C1 segment of cervical spinal cord (tissue), 14 donors: ENCODE data around the gene KRT9.
"Not testable (repeated sequence)": the region's sequence is repeated elsewhere in the genome, so short reads cannot be mapped to it uniquely, and the experiment has no call there.

Experiments
- DNase-seq, 14 donors: peaks; one replicate each; lab custom pipeline; 2025; lab: John Stamatoyannopoulos, UW

The KRT9 gene

DNA sequence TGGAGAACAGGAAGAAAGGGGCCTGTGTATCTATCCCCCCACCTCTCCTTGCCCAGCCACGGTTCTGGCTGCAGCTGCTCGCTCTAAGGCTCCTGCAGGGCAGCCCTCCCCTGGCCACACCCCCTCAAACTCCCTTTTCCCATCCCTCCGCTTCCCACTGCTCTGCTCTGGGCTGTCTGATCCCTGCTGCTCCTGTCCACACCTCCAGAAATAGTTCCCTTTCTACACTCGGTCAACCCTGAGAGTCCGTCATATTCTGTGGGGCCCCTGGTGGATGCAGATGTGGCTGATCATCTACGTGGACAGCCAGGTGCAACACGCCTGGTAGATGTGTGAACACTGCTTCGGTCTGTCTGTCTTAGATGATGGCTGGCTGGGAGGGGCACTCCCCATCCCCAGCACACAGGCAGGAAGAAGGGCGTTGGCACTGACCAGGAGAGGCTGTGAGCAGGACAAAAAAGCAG lies 24.4 kb downstream of the KRT9 start:
- DNase-seq = no peak

DNA sequence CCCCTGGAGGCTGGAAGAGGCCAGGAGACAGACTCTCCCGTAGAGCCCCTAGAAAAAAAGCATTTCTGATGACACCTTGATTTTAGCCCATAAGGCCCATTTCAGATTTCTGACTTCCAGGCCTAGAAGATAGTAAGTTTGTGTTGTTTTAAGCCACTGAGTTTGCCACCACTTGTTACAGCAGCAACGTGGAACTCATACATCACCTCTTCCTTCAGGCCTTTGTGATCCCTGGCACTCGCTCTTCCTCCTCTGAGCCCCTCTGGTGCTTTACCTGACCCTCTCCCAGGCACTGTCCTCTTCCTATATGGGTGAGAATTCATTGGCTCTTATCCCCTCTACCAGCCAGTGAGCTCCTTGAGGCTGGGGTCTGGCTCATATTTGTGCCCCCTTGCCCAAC lies 25.0 kb downstream of the KRT9 start:
- DNase-seq = no peak

DNA sequence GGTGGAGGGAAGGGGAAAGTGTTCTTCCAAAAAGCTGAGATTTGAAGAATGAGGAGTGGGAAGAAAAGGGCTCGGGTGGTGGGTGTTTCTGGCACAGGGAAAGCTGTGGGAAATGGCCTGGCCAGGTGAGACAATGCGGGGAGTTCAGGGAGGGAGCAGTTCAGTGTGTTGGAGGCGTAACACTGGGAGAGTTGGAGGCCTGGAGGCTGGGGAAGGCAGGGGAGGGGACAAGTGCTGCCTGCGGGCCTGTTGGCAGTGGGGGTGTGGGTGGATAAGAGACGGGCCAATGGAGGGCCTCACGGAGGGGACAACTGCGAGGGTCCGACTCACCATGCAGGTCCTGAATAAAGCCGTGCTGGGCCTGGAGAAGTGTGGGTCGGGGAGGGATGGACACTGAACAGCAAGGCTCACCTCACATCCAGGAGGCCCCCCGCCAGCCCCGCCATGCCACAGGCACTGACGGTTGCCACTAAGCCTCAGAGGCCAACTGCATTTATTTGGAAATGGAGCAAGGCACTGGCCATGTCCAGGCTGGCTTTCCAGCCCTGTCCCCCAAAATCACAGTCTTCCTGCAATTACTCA lies 25.9 kb downstream of the KRT9 start:
- DNase-seq = no peak

DNA sequence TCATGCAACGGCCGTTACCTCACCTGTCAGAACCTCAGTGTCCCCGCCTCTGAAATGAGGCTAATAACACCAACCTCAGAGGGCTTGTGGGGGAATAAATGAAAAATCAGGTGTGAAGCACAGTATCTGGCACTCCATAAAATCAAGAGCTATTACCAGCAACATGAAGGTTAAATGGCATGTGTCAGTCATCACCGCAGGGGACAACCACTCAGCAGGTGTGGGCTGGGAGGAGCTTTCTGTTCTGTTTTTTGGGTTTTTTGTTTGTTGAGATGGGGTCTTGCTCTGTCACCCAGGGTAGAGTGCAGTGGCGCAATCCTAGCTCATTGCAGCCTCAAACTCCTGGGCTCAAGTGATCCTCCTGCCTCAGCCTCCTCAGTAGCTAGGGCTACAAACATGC lies 26.9 kb downstream of the KRT9 start:
- DNase-seq = no peak

DNA sequence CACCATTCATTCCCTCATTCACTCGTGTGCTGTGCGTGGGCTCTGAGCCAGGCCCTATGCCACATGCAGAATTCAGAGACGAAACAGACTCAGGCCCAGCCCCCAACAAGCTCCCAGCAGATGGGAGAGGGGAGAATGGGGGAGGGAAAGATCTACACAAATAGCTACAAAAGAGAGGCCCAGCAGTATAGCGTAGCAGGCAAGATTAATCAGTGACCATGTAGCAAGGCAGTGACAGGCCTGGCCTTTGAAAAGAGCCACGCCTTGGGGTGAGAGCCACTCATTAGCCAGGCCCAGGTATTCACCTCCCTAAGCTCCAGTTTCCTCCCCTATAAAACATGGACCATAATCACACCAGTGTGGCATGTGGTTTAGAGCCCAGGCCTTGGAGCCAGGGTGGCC lies 27.4 kb downstream of the KRT9 start:
- DNase-seq = no peak

DNA sequence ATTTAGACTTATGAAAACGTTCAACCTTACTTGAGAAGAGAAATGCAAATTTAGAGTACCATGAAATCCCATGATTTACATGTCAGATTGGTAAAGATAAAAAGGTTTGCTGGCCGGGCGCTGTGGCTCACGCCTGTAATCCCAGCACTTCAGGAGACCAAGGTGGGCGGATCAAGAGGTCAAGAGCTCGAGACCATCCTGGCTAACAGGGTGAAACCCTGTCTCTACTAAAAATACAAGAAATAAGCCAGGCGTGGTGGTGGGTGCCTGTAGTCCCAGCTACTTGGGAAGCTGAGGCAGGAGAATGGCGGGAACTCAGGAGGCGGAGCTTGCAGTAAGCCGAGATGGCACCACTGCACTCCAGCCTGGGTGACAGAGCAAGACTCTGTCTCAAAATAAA lies 29.1 kb downstream of the KRT9 start:
- not testable (repeated sequence) for DNase-seq

DNA sequence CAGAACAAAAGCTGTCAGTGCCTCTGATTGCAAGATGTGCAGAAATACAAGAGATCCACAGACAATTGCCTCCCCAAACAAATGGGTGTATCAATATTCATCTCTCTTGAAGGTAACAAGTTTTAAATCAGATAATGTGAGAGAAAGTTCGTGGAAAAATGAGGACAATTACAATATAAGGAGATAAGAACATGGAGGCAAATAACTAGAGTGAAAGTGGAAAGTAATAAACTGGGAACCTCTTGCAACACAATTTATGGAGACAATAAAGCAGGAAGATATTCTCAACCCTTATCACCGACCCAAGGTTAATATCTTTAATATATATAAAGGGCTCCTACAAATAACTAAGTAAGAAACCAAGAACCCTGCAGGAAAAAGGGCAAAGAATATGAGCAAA lies 29.5 kb downstream of the KRT9 start:
- no peak for DNase-seq

DNA sequence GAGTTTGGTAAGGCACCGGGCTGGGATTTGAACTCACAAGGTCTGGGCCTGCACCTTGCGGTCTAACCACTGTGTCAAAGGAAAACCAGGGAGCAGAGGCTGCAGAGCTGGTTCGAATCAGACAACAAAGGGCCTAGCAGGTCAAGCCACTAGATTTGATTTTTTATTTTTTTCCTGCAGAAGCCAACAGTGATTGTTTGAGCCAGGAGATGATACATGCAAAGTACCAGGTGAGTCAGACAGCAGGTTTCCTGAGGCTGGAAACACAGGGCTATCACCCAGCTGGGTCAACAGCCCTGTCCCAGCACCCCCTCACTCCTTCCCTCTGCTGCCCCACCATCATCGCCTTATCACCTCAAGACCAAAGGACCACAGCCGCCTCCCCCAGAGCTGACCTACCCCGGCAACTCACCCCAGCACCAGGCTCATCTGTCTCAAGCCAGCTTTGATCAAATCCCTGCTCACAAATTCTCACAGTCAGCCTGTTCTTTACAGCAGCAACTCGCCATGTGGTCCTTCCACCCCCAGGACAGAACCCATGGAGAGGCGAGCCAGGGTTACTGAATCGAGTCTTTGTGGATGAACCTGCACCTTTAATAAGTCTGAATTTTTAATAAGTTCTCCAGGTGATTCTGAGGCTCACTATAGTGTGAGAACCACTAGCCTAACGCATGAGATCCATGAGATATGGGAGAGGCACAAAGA lies 30.8 kb downstream of the KRT9 start:
- DNase-seq = no peak

DNA sequence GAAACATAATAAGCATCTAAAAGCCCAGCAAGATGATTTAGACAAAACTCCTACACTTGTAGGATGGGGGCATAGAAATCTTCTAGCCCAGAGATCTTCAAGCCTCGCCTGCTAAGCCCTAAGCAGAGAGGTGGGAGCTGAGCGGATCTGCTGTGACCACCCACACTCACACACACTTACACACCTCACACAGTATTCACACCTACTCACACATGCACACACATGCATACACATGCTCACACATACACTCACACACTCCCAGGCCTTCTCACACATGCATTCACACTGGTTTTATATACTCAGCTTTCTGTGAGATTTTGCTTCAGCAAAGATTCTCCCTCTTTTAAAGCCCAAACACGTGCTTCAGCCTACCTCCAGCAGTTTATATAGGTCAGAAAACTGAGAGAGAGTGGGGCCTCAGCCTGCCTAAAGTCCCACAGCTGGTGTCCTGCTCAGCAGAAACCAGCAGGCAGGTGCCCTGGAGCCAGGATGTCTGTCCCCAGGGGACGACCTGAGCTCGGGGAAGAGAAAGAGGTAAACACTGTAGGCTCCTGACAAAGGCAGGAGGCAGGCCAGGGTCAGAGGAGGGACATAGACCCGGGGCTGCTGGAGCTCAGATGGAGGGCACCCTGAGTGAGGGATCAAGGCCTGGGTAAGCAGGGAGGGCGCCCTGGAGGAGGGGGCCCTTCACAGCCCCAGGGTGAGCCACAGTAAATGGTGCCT lies 31.7 kb downstream of the KRT9 start:
- DNase-seq = no peak

DNA sequence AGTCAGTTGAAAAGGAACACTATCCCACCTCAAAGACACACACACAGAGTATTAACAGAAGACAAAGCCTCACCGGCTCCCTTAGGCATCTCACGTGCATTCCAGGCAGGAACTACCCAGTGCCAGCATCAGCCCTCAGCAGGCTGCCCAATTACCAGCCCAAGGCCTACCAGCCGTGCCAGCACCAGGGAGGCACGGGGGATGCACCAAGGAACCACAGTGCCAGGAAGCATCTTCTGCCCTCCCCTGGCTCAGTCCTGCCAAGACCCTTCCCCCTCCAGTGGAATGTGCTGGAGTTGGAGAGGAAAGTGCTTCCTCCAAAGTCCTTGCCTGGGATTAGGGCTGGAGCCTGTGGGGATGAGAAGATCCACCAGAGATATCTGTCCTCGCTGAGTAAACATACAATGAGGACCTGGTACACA lies 32.8 kb downstream of the KRT9 start:
- DNase-seq = no peak

DNA sequence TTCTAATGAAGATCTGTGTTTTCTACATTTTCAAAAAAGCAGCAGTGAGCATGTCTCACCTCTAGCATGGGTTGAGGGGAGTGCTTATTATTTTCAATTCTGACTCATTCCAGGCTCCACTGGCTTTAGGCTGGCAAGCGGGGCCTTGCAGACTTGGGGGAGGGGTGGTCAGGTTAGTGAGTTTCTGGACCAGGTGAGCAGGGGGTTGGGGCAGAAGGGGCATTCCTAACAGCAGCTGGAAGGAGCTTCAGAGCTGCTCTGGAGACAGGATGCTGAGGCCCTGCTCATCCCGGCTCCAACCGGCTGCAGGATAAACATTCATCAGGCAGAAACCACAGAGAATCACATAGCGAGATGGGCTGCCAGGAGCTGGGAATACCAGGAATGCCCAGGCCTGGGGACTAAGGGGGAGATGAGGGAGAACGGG lies 33.3 kb downstream of the KRT9 start:
- DNase-seq = no peak

DNA sequence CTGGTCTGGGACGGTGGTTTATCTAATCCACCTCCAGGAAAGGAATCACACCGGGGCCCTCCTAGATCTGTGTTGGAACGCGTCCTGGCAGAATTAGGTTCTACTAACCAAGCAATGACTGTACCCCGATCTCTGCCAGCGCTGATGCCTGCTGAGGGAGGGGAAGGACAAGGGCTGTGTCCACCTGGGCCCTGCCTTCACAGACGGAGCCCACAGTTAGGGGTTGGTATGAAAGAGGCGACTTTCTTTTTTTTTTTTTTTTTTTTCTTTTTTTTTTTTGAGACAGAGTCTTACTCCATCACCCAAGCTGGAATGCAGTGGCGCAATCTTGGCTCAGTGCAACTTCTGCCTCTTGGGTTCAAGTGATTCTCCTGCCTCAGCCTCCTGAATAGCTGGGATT lies 33.9 kb downstream of the KRT9 start:
- no peak for DNase-seq

DNA sequence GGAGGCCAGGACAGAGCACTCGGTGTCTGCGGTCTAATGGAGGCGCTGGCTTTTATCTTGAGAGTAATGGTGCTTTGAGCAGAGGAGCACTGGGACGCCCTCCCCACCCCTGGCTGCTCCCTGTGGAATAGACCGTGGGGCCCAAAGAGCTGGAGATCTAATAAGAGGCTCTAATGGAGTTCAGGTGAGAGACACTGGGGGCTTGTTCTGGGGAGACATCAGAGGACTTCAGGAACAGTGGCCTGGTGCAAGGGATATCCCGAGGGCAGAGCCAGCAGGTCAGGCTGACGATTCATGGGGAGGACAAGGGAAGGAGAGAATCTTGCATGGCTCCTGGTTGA lies 34.3 kb downstream of the KRT9 start:
- no peak for DNase-seq

DNA sequence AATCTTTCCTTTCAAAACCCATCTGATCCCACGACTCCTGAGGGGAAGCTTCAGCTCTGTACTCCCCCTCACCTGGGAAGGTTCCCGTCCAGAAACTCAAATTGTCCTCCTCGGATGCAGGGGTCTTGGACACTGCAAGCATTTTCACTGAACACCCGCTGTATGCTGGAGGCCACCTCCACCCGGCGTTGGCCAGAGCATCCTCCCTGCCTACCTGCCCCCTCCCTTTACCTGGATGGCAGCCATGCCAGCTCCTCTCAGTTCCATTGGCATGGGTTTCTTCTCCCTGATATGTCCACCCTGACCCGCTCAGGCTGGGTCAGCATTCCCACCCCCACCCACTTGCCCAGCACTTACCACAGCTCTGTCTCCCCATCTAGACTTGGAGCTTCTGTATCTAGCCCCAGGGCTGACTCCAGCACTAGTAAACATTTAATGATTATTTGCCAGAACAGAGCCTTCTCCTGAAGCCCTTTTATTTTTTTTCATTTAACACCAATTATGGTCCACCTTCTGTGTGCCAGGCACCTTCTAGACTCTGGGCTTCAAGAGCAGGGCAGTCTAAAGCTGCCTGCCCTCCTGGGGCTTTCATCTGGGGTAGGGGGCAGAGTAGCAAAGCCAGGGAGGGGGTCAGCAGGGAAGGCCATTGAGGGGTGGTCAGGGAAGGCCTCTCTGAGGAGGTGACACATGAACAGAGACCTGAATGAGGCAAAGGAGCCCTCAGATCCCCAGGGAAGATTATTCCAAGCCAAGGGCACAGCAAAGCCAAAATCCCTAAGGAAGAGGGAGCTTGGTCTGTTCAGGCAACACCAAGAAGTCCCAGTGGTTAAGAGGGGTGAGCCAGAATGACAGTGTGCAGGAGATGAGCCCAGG lies 34.9 kb downstream of the KRT9 start:
- no peak for DNase-seq

DNA sequence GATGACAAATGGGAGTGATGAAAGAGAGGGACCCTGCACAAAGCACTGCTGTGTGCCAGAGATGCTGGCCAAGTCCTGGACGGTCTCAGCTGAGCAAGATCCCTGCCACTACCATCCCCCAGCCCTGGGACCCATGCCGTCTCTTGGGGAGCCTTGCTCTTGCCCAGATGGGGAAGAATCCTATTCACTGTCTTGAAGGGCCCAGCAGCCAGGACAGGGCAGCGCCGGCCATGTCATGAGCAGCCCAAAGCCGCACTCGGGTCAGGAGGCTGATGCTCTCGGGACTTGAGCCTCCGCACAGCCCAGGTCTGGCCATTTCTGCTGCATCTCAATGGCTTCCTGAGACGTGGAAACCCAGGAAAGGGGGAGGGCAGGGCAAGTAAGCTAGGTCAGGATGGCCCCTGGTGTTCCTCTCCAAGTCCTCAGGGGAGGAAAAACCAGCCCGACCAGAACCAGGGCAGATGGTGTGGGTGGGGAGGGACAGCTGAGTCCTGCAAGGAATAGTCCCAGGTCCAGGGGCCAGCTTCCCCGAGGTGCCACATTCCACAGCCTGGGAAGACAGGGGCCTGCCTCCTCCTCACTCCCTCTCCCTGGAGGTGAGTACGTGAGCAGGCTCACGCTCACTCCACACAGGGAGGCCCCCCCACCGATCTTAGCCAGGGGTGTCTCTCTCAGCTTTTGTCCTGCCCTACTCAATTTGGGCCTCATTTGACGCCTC lies 35.9 kb downstream of the KRT9 start:
- no peak for DNase-seq

DNA sequence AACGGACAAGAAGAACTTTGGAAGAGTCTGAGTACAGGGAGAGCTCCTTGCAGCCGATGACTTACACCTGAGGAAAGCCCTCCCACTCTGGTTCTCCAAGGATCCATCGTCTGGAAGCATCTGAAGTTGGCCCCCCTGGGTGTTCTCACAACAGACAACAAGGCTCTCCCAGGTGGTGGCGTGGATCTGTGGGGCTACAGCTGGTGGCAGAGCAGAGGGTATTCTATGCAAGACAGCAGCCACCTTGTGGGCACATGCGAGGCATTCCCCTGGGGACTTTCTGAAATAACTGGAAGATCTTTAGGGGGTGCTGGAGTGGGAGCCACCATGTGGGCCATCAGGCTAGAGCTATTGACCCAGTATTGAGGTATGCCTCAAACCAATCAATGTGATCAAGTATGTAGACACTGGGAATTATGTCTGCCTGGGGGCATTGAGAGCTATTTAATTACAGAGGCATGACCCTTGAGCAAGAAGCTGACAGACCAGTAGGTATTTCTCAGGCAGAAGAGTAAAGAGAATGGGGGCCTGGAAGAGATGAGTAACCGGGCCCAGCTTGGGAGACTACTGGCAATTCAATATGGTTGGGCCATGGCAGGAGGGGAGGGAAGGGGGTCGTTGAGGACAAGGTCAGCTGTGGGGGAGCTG lies 36.8 kb downstream of the KRT9 start:
- no peak for DNase-seq

DNA sequence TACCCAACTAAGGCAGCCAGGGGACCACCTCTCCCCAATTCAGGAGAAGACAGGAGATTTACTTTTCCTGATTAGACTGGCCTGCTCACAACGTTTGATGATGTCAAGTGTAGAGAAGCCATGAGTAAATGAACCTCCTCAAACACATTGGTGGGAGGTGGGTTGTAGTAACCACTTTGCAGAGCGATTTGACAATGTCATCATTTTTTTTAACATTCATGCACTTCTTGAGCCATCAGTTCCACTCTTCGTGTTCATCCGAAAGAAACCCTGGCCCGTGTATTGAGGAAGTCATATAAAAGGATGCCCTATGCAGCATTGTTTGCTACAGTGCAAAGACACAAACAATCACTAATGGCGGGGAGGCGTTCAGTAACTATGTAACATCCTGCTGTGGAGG lies 38.2 kb downstream of the KRT9 start:
- no peak for DNase-seq

DNA sequence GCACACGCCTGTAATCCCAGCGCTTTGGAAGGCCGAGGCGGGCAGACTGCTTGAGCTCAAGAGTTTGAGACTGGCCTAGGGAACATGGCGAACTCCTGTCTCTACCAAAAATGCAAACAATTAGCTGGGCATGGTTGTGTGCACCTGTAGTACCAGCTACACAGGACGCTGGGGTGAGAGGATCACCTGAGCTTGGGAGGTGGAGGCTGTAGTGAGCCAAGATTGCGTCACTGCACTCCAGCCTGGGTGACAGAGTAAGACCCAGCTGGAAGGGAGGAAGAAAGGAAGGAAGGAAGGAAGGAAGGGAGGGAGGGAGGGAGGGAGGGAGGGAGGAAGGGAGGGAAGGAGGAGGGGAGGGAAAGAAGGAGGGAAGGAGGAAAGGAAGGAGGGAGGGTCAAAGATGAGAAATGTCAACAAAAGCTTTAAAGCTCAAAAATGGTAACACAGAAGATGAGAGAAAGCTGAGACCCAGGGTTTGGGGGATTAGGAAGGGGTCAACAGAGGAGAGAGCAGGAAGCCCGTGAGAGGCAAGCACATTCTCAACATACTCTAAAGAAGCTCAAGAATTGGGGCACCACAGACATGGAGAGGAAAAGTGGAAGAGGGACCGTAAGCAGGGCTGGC lies 38.8 kb downstream of the KRT9 start:
- no peak for DNase-seq

DNA sequence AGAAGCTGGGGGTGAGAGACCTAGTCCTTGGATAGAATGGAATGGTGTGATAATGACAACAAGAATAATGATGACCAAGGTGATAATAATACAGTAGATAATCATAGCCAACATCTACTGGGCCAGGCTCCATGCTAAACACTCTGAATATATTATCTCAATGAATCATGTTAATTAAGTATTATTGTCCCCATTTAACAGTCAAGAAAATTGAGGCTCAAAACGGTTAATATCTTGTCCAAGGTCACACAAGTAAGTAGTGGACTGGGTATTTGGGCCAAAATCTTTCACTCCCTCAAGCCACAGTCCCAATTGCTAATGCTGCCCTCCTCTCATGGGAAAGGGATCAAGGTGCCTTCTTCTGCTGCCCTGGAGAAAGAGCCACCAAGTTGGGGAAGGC lies 39.9 kb downstream of the KRT9 start:
- no peak for DNase-seq
